Lower leg skin (tissue), 4 donors: ENCODE measurements around the gene FAM221A. TPM values are rescaled to one million over a fixed set of nuclear protein-coding genes. Genes with fewer than 3 reads are reported as not detected.
"Not testable (repeated sequence)": the region's sequence is repeated elsewhere in the genome, so short reads cannot be mapped to it uniquely, and the experiment has no call there.

Experiments
- DNase-seq, 2 donors: peaks; one replicate each; pipeline ENCODE4 v3.0.0-alpha.2; 2019; ENCODE audit warnings: low spot score in 2 of 2
- H3K4me3 ChIP-seq: fragments of 200-600 bp; sonication (generic); 2 replicates; pipeline ENCODE4 v1.5.1; 2017; ENCODE audit warnings: mild to moderate bottlenecking, low read depth; ENCODE audit not compliant: poor library complexity, severe bottlenecking
- POLR2A ChIP-seq, 2 donors: fragments of 450-650 bp; IDR thresholded peaks; one replicate each; pipeline ENCODE4 v1.6.1; 2016 to 2017; ENCODE audit warnings: antibody characterized with exemption in 2 of 2, mild to moderate bottlenecking in 1 of 2, moderate library complexity in 1 of 2
- WGBS, 2 donors: methylation state at CpG; one replicate each; pipeline ENCODE4 v1.1.5; 2018; 5-methylcytosine and 5-hydroxymethylcytosine counted together
- intact Hi-C: fragments of 100-400 bp; cut with DNase I; formaldehyde crosslinking; loops from one replicate; pipeline ENCODE4 v1.15.0; 2023; ENCODE audit warnings: low total_unique reads
- total RNA-seq, 4 donors: library from RNA; depleted of rRNA; stranded (reverse); fragments of >200 nt; gene quantifications; one replicate each; pipeline ENCODE4 v1.1.0, GENCODE V29; 2016
- TF ChIP-seq, protein P1 (sequence below), 3 donors: fragments of 450-650 bp; IDR thresholded peaks; one replicate each; pipeline ENCODE4 v1.5.1; 2016; ENCODE audit warnings: antibody characterized with exemption in 3 of 3, mild to moderate bottlenecking in 3 of 3, moderate library complexity in 2 of 3

The FAM221A gene
- total RNA-seq, 4 donors from 2014 or later: 4.8 to 8.7 (median 6.8) TPM

DNA sequence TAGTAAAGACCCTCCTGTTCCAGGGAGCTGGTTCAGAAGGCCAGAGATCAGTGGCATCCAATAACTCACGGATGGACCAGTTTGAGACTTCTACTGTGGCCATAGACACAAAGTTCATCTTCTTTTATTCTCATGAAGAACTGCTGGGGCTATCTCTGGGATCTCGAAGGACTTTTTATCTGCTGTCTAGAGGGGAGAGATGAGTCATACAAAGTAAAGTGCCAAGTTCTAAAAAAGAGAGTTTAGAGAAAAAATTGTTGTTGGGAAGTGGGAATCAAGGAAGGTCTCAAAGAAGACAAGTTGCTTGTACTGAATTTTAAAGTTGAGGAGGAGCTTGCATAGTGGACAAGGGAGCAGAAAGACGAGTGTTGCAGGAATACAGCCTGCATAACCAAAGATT, 8.0 kb upstream of the FAM221A start:
- no peak overlapping the region for H3K4me3 ChIP-seq
- DNase-seq: no peak
- intact Hi-C loops: loop anchor here (5.0 kb wide), 1 partner anchor 360 kb away; no protein-coding TSS in a partner anchor
- TF ChIP-seq, protein P1, sequence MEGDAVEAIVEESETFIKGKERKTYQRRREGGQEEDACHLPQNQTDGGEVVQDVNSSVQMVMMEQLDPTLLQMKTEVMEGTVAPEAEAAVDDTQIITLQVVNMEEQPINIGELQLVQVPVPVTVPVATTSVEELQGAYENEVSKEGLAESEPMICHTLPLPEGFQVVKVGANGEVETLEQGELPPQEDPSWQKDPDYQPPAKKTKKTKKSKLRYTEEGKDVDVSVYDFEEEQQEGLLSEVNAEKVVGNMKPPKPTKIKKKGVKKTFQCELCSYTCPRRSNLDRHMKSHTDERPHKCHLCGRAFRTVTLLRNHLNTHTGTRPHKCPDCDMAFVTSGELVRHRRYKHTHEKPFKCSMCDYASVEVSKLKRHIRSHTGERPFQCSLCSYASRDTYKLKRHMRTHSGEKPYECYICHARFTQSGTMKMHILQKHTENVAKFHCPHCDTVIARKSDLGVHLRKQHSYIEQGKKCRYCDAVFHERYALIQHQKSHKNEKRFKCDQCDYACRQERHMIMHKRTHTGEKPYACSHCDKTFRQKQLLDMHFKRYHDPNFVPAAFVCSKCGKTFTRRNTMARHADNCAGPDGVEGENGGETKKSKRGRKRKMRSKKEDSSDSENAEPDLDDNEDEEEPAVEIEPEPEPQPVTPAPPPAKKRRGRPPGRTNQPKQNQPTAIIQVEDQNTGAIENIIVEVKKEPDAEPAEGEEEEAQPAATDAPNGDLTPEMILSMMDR (IDR thresholded peaks at IDR 0.05): no peak
- TF ChIP-seq POLR2A (IDR thresholded peaks at IDR 0.05): no peak
- WGBS, 2 donors: 77 to 79% methylated on average over 3 of the region's 3 CpGs

GRCh38 chr7:23680414-23681405, 711 bp downstream of the FAM221A start:
- H3K4me3 ChIP-seq: peak overlapping the region; percentile 50
- TF ChIP-seq, protein P1 (IDR thresholded peaks at IDR 0.05): no peak
- no peak for TF ChIP-seq POLR2A (IDR thresholded peaks at IDR 0.05)
- intact Hi-C loops: no loop called here
- 6 to 7% methylated on average over 26 to 39 of the region's 42 CpGs for WGBS, 2 donors
- DNase-seq: peak; percentile 41 to 89

DNA sequence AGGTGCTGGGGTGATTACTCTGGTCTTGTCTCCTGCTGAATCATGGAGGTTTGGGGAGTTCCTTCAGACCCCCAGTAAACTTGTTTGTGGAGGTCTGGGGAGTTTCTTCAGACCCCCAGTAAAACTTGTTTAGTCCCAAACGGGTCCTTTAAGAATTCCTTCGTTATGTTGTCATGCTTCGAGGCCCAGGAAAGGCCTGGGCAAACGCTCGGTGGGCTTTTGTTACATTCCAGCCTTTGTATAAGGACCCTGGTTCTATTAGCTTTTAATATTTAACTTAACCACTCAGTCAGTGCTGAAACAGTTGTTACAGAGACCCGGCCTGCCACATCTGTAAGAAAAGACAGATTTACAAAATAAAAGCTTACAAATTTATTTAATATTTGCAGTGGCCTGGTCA, 4.0 kb downstream of the FAM221A start:
- H3K4me3 ChIP-seq, DNase-seq, intact Hi-C loops: not testable (repeated sequence)
- 76 to 79% methylated on average over 6 of the region's 6 CpGs for WGBS, 2 donors

DNA sequence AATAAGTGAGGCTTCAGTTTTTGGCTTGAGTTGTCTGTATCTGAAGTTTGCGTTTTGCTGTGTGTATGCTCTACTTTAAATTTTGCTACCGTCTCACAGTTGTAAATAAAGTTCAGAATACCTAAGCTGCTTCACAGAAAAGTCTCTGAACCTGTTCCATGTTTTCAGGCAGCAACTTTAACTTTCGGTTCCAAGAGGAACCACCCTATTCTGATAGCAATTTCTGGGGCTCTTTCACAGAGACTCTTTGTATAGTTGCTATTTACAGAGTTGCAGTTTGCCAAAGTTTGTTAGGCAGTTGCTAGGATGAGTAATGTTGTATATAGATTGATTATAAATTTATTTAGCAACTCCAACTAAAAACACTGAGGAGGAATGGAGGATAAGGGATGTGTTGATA, 5.7 kb downstream of the FAM221A start:
- no peak for DNase-seq
- intact Hi-C loops: no loop called here
- WGBS, 2 donors: 29 to 46% methylated on average over 3 of the region's 3 CpGs
- no peak for TF ChIP-seq POLR2A (IDR thresholded peaks at IDR 0.05)
- TF ChIP-seq, protein P1 (IDR thresholded peaks at IDR 0.05): no peak
- H3K4me3 ChIP-seq: no peak overlapping the region

GRCh38 chr7:23687011-23687410, 7.0 kb downstream of the FAM221A start:
- H3K4me3 ChIP-seq: no peak overlapping the region
- TF ChIP-seq, protein P1 (IDR thresholded peaks at IDR 0.05): no peak
- TF ChIP-seq POLR2A (IDR thresholded peaks at IDR 0.05): no peak
- no peak for DNase-seq
- intact Hi-C loops: no loop called here
- 66 to 78% methylated on average over 2 of the region's 2 CpGs for WGBS, 2 donors

DNA sequence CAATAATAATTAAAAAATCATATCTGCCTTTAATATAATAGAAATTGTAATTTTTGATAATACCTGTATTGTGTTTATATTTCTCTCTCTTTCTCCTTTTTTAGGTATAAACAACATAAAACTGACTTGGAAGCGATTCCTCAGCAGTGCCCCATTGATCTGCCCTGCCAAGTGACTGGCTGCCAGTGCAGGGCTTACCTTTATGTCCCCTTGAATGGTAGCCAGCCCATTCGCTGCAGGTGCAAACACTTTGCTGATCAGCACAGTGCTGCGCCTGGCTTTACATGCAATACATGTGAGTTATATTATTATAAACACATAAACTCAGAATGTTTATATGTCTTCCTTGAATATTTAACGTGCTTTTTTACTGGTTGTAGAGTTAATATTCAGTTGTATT, 9.2 kb downstream of the FAM221A start:
- H3K4me3 ChIP-seq: no peak overlapping the region
- TF ChIP-seq, protein P1 (IDR thresholded peaks at IDR 0.05): no peak
- no peak for TF ChIP-seq POLR2A (IDR thresholded peaks at IDR 0.05)
- no peak for DNase-seq
- 76 to 81% methylated on average over 4 of the region's 4 CpGs for WGBS, 2 donors
- intact Hi-C loops: no loop called here
